Measurements from ENCODE around the gene SLC4A9. TPM values are rescaled to one million over a fixed set of nuclear protein-coding genes. Genes with fewer than 3 reads are reported as not detected.

Gene SLC4A9
- polyA plus RNA-seq, 3 donors from 2014 or later = not detected

- H3K36me3 Mint-ChIP-seq = no peaks in the 10 kb centered on the region
- no peak overlapping the region for H3K27ac Mint-ChIP-seq
- H3K4me1 Mint-ChIP-seq = no peaks in the 10 kb centered on the region
- no peak for DNase-seq
- H3K4me3 Mint-ChIP-seq = no peak overlapping the region
- H3K27me3 Mint-ChIP-seq (ENCODE audit: low read depth in 3 of 3) = peaks cover 0 to 2% (median 2%) of the 10 kb centered on the region in 3 donors
- no peaks in the 10 kb centered on the region for H3K9me3 Mint-ChIP-seq
Observed at GRCh38 chr5:140325486-140325885, 34.5 kb upstream of the SLC4A9 start.

- Mint-ChIP-seq H3K27me3 (ENCODE audit: low read depth in 3 of 3) (no peaks in the 10 kb centered on the region), H3K4me3 (no peak overlapping the region), H3K9me3 (no peaks in the 10 kb centered on the region), H3K27ac (no peak overlapping the region), H3K4me1 (no peaks in the 10 kb centered on the region), H3K36me3 (no peaks in the 10 kb centered on the region)
- DNase-seq = no peak
Observed at GRCh38 chr5:140327589-140327988, 32.4 kb upstream of the SLC4A9 start.

GRCh38 chr5:140328036-140328764, 31.8 kb upstream of the SLC4A9 start:
- H3K27me3 Mint-ChIP-seq (ENCODE audit: low read depth in 3 of 3) = no peaks in the 10 kb centered on the region
- no peaks in the 10 kb centered on the region for H3K4me1 Mint-ChIP-seq
- no peak overlapping the region for H3K27ac Mint-ChIP-seq
- no peaks in the 10 kb centered on the region for H3K36me3 Mint-ChIP-seq
- no peaks in the 10 kb centered on the region for H3K9me3 Mint-ChIP-seq
- DNase-seq = no peak
- no peak overlapping the region for H3K4me3 Mint-ChIP-seq

GRCh38 chr5:140329739-140330481, 30.1 kb upstream of the SLC4A9 start:
- no peaks in the 10 kb centered on the region for H3K27me3 Mint-ChIP-seq (ENCODE audit: low read depth in 3 of 3)
- no peak overlapping the region for H3K4me3 Mint-ChIP-seq
- H3K4me1 Mint-ChIP-seq = no peaks in the 10 kb centered on the region
- H3K36me3 Mint-ChIP-seq = no peaks in the 10 kb centered on the region
- H3K9me3 Mint-ChIP-seq = no peaks in the 10 kb centered on the region
- H3K27ac Mint-ChIP-seq = no peak overlapping the region
- no peak for DNase-seq

GRCh38 chr5:140331638-140332037, 28.4 kb upstream of the SLC4A9 start:
- no peak for DNase-seq
- no peaks in the 10 kb centered on the region for H3K9me3 Mint-ChIP-seq
- no peaks in the 10 kb centered on the region for H3K4me1 Mint-ChIP-seq
- H3K27me3 Mint-ChIP-seq (ENCODE audit: low read depth in 3 of 3) = no peaks in the 10 kb centered on the region
- H3K27ac Mint-ChIP-seq = no peak overlapping the region
- no peaks in the 10 kb centered on the region for H3K36me3 Mint-ChIP-seq
- no peak overlapping the region for H3K4me3 Mint-ChIP-seq

- Mint-ChIP-seq H3K4me3 (no peak overlapping the region), H3K36me3 (no peaks in the 10 kb centered on the region), H3K27ac (no peak overlapping the region), H3K9me3 (no peaks in the 10 kb centered on the region), H3K4me1 (peaks cover 5 to 11% of the 10 kb centered on the region in 2 donors), H3K27me3 (ENCODE audit: low read depth in 3 of 3) (peaks cover 0 to 5% (median 0%) of the 10 kb centered on the region in 3 donors)
- DNase-seq = no peak
Observed at GRCh38 chr5:140336388-140336787, 23.6 kb upstream of the SLC4A9 start.

GRCh38 chr5:140337880-140338279, 22.1 kb upstream of the SLC4A9 start:
- no peaks in the 10 kb centered on the region for H3K9me3 Mint-ChIP-seq
- H3K4me1 Mint-ChIP-seq = peaks cover 17 to 23% of the 10 kb centered on the region in 2 donors
- H3K27ac Mint-ChIP-seq = no peak overlapping the region
- no peak for DNase-seq
- H3K4me3 Mint-ChIP-seq = no peak overlapping the region
- H3K27me3 Mint-ChIP-seq (ENCODE audit: low read depth in 3 of 3) = peaks cover 0 to 5% (median 0%) of the 10 kb centered on the region in 3 donors
- H3K36me3 Mint-ChIP-seq = no peaks in the 10 kb centered on the region

- no peak overlapping the region for H3K27ac Mint-ChIP-seq
- no peaks in the 10 kb centered on the region for H3K36me3 Mint-ChIP-seq
- H3K27me3 Mint-ChIP-seq (ENCODE audit: low read depth in 3 of 3) = peaks cover 0 to 5% (median 0%) of the 10 kb centered on the region in 3 donors
- no peak overlapping the region for H3K4me3 Mint-ChIP-seq
- peaks cover 20 to 27% of the 10 kb centered on the region in 2 donors for H3K4me1 Mint-ChIP-seq
- no peaks in the 10 kb centered on the region for H3K9me3 Mint-ChIP-seq
- DNase-seq = no peak
Observed at GRCh38 chr5:140338336-140338735, 21.7 kb upstream of the SLC4A9 start.

- peaks cover 21 to 28% of the 10 kb centered on the region in 2 donors for H3K4me1 Mint-ChIP-seq
- peaks cover 0 to 5% (median 0%) of the 10 kb centered on the region in 3 donors for H3K27me3 Mint-ChIP-seq (ENCODE audit: low read depth in 3 of 3)
- H3K36me3 Mint-ChIP-seq = no peaks in the 10 kb centered on the region
- H3K4me3 Mint-ChIP-seq = no peak overlapping the region
- no peak overlapping the region for H3K27ac Mint-ChIP-seq
- H3K9me3 Mint-ChIP-seq = no peaks in the 10 kb centered on the region
- no peak for DNase-seq
Observed at GRCh38 chr5:140338908-140339307, 21.1 kb upstream of the SLC4A9 start.

- peaks cover 21 to 28% of the 10 kb centered on the region in 2 donors for H3K4me1 Mint-ChIP-seq
- no peaks in the 10 kb centered on the region for H3K9me3 Mint-ChIP-seq
- peak; percentile 7 to 22 (median 16) for DNase-seq
- no peak overlapping the region for H3K4me3 Mint-ChIP-seq
- no peak overlapping the region for H3K27ac Mint-ChIP-seq
- H3K27me3 Mint-ChIP-seq (ENCODE audit: low read depth in 3 of 3) = peaks cover 0 to 5% (median 0%) of the 10 kb centered on the region in 3 donors
- H3K36me3 Mint-ChIP-seq = no peaks in the 10 kb centered on the region
Observed at GRCh38 chr5:140339636-140340035, 20.4 kb upstream of the SLC4A9 start.

- no peak overlapping the region for H3K27ac Mint-ChIP-seq
- H3K9me3 Mint-ChIP-seq = no peaks in the 10 kb centered on the region
- H3K27me3 Mint-ChIP-seq (ENCODE audit: low read depth in 3 of 3) = peaks cover 0 to 5% (median 3%) of the 10 kb centered on the region in 3 donors
- no peaks in the 10 kb centered on the region for H3K36me3 Mint-ChIP-seq
- DNase-seq = no peak
- H3K4me3 Mint-ChIP-seq = no peak overlapping the region
- peaks cover 24 to 32% of the 10 kb centered on the region in 2 donors for H3K4me1 Mint-ChIP-seq
Observed at GRCh38 chr5:140340605-140341121, 19.3 kb upstream of the SLC4A9 start.

GRCh38 chr5:140341591-140341990, 18.4 kb upstream of the SLC4A9 start:
- DNase-seq = no peak
- H3K9me3 Mint-ChIP-seq = no peaks in the 10 kb centered on the region
- peaks cover 0 to 5% (median 3%) of the 10 kb centered on the region in 3 donors for H3K27me3 Mint-ChIP-seq (ENCODE audit: low read depth in 3 of 3)
- peaks cover 24 to 34% of the 10 kb centered on the region in 2 donors for H3K4me1 Mint-ChIP-seq
- no peaks in the 10 kb centered on the region for H3K36me3 Mint-ChIP-seq
- no peak overlapping the region for H3K4me3 Mint-ChIP-seq
- peak overlapping the region in 2 of 6 donors; percentile 4 to 10 for H3K27ac Mint-ChIP-seq

GRCh38 chr5:140342287-140342686, 17.7 kb upstream of the SLC4A9 start:
- peak overlapping the region in 3 of 6 donors; percentile 8 to 25 (median 10) for H3K27ac Mint-ChIP-seq
- DNase-seq = no peak

GRCh38 chr5:140342896-140343295, 17.1 kb upstream of the SLC4A9 start:
- Mint-ChIP-seq H3K27me3 (ENCODE audit: low read depth in 3 of 3) (peaks cover 3 to 6% (median 5%) of the 10 kb centered on the region in 3 donors), H3K27ac (peak overlapping the region in 2 of 6 donors; percentile 12 to 37), H3K4me3 (peak overlapping the region in 1 of 5 donors; percentile 36), H3K36me3 (no peaks in the 10 kb centered on the region), H3K9me3 (no peaks in the 10 kb centered on the region), H3K4me1 (peaks cover 29 to 44% of the 10 kb centered on the region in 2 donors)
- DNase-seq = no peak

More at GRCh38 chr5:140342287-140342686, 17.7 kb upstream of the SLC4A9 start:
- no peaks in the 10 kb centered on the region for H3K36me3 Mint-ChIP-seq
- peaks cover 3 to 5% (median 4%) of the 10 kb centered on the region in 3 donors for H3K27me3 Mint-ChIP-seq (ENCODE audit: low read depth in 3 of 3)
- no peaks in the 10 kb centered on the region for H3K9me3 Mint-ChIP-seq
- H3K4me1 Mint-ChIP-seq = peaks cover 29 to 41% of the 10 kb centered on the region in 2 donors
- peak overlapping the region in 3 of 5 donors; percentile 18 to 36 (median 19) for H3K4me3 Mint-ChIP-seq

Data from immature natural killer cell (primary cell).